NCI-H774 (cell line): ENCODE data around the gene TAOK2.
"Not testable (repeated sequence)": the region's sequence is repeated elsewhere in the genome, so short reads cannot be mapped to it uniquely, and the experiment has no call there.

Experiments
- DNase-seq: peaks from one replicate; lab custom pipeline; 2025; lab: John Stamatoyannopoulos, UW

TAOK2 gene

DNA sequence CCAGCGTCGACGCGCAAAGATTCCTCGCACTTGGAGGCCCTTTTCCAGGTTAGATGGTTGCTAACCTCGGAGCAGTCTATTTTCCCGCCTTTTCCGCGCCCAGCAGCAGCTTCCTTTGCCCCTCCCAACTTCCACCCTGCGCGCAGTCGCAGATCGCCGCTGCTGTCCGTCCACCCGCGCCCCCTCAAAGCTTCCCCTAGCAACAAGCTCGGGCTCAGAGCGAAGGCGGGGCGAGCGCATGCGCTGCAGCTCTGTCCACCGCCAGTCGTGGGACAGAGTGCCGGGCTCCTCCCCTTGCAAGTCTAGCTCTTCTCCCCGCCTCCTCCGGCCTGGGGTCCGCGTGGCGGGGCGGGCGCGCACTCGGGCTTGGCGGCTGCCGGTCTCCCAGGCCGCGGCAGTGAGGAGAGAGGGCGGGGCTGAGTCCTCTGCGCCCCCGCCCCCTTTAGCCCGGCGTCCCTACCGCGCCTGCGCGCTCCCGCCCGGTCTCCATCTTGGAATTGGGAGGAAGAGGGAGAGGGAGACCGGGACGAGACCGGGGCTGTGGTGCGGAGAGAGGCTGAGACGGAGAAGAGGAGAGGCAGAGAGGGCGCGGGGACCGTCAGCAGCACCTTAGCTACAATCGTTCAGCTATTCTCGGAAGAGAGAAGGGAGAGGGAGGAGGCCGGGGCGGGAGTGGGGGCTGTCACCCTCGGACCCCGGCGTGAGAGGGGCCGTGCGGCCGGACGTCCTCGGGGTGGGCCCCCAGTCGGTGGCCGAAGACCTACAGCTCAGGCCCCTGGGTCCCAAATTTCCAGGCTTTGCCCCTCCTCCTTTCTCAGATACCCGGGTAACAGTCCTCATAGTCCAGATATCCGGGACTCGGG is at the start of gene TAOK2:
TSS of gene TAOK2 (plus strand) at position 485 of the 863 bp plus-strand sequence. CDS start 3,905 bp downstream, outside the sequence.
- DNase-seq: peak; percentile 97

DNA sequence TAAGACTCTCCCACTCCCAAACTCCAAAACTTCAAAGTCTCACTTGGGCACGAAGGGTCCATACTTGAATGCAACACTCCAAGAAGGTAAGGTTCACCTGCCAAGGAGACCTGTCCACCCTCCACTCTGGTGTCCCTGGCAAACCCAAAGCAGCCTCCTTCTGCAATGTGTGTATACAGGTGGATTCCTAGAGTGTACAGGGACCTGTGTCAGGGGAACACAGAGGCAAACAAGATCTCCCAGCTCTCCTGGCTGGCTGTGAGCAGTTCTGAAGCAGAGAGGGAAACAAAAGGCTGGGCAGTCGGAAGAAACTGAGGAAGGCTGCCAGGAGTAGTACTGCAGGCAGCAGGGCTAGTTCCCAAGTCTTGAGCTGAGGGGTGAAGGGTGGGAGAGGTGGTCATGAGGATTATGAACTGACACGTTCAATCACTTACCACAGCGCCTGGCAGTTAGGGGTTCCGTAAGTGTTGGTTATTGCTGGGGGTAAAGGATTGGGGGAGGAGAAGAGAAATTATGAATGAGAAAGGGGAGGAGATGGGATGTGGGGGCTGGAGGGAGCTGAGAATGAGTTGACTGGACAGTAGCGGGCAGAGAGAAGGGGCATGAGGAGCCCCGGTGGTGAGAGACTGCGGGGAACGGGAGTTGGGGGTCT is 48.4 kb upstream of the TAOK2 start:
- DNase-seq: no peak

DNA sequence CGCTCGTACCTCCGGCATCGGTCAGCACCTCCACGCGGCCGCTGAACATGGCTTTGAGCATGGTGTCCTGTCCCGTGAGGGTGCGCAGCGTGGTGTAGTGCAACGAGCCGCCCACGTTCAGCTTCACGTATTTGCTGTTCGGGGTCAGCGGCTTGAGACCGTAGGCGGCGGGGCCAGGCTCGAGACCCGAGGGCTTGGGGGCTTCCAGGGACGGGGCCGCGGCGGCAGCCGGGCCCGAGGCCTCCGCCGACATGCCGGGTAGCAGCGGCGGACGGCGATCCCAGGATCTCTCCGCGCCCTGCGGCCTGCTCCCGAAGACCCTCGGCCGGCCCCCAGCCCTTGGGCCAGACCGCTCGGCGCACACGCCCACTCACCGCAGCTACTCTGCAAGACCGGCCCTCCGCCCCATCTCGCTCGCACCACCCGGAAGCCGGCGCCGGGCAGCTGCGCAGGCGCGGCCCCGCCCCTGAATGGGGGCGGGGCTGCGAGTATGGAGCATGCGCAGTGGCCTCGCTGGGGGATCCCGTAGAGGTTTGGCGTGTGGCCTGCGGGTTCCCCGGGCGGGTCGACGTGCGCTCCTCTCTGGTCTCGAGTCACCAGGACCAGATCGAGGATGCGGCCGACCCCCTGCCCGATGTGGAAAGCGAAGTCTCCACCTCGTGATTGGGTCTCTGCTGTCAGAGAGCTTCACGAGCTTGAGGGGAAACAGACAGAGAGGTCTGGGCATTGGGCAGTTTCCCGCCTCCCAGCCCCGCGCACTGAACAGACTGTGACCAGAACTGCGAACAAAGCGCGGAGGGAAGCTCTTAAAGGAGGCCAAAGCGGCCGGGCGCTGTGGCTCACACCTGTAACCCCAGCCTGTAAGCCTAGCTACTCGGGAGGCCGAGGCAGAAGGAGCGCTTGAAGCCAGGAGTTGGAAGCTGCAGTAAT is 47.6 kb upstream of the TAOK2 start, which contains the start of gene KCTD13:
TSS of gene KCTD13 (minus strand) at position 446 of the 930 bp plus-strand sequence. CDS start at position 253, 193 bp downstream.
- peak; percentile 80 for DNase-seq

DNA sequence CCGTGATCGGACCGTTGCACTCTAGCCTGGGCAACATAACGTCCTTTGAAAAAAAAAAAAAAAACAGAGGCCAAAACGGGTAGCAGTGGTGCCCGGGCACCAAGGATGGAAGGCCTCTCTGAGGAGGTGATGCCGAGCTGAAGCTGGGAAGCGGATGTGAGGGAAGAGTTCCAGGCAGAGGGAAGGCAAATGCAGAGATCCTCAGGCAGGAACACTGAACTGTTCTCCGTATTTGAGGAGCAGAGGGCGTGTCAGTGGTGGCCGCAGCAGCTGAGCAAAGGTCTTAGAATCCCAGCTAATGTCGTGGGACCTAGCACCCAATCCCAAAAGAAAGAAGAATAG is 47.0 kb upstream of the TAOK2 start:
- DNase-seq: peak; percentile 34

DNA sequence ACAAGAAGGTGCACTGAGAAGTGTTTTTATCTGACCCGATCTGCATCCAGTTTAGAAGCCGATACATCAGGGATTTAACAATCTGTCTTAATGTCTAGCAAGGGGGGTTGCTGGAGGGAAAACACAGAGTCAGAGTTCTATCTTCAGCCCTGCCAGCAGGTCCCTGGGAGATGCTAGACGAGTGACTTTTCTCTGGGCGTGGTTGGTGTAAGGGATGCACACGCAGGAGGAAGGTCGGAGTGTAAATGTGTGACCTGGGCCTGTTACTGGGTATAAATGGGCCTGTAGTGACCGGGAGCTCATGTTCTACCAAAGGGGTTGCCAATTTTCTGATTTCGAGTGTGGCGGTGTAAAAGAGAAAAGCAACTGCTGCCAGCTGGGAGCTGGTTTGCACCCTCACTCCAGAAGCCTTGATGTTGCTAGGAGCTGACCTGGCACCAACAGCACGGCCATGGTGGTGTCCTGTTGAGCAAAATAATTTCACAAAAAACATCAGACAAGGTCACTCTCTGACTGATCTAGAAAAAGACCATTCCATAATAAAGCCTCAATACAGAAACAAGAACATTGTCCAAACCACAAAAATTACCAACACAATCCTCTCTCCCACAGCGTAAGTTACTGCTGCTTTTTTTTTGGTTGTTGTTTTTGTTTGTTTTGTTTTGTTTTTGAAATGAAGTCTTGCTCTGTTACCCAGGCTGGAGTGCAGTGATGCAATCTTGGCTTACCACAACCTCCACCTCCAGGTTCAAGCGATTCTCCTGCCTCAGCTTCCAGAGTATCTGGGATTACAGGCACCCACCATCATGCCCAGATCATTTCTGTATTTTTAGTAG is 46.4 kb upstream of the TAOK2 start:
- no peak for DNase-seq

DNA sequence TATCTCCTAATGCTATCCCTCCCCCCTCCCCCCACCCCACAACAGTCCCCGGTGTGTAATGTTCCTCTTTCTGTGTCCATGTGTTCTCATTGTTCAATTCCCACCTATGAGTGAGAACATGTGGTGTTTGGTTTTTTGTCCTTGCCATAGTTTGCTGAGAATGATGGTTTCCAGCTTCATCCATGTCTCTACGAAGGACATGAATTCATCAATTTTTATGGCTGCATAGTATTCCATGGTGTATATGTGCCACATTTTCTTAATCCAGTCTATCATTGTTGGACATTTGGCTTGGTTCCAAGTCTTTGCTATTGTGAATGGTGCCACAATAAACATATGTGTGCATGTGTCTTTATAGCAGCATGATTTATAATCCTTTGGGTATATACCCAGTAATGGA is 41.9 kb upstream of the TAOK2 start:
- not testable (repeated sequence) for DNase-seq

DNA sequence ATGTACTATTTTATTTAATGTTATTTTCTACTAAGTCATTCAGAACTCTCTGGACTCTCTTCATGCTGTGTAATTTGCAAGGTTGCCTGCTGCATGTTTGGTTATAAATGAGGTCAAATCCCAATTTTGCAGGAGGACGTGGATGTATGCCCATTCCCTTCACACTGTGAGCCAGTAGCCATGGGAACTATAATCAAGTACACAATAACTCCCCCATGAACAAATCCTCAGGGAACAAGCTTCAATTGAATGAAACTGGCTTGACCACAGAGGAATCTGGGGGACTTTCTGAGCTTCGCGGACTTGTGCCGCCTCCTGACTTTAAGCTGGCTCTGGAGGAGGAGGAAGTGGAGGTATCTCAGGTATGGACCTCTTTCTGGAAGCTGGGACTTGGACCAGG is 33.0 kb upstream of the TAOK2 start:
- no peak for DNase-seq

DNA sequence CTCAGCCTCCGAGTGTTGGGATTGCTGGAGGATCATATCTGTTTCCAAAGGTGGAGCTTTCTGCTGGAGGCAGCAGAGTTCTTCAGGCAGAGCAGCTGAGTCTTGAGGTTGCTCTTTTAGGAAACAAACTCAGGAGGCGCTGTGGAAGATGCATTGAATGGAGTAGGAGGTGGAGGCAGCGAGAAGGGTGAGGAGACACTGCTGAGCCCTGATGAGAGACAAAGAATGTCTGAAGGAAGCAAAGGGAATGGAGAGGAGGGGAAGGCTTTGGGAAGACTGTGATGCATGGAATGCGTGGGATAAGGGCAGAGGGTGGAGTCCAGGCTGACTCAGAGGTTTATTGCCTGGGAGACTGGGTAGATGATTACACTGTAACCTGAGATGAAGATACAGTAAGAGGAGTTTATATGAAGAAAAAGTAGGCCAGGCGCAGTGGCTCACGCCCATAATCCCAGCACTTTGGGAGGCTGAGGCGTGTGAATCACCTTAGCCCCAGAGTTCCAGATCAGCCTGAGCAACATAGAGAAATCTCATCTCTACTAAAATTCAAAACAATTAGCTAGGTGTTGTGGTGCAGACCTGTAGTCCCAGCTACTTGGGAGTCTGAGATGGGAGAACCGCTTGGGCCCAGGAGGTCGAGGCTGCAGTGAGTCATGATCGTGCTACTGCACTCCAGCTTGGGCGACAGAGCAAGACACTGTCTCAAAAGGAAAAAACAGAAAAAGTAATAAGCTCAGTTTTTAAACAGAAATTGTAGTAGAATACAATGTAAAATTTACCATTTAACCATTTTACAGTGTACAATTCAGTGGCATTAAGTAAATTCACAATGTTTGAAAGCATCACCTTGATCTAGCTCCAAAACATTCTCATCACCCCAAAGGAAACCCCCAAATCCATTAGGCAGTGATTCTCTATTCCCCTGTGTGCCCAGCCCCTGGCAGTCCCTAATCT is 29.5 kb upstream of the TAOK2 start:
- DNase-seq: no peak

DNA sequence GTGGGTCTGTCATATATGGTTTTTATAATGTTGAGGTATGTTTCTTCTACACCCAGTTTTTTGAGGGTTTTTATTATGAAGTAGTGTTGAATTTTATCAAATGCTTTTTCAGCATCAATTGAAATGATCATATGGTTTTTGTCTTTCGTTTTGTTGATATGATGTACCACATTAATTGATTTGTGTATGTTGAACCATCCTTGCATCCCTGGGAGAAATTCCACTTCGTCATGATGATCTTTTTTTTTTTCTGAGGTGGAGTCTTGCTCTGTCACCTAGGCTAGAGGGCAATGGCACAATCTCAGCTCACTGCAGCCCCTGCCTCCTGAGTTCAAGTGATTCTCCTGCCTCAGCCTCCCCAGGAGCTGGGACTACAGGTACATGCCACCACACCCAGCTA is 25.8 kb upstream of the TAOK2 start:
- DNase-seq: no peak

DNA sequence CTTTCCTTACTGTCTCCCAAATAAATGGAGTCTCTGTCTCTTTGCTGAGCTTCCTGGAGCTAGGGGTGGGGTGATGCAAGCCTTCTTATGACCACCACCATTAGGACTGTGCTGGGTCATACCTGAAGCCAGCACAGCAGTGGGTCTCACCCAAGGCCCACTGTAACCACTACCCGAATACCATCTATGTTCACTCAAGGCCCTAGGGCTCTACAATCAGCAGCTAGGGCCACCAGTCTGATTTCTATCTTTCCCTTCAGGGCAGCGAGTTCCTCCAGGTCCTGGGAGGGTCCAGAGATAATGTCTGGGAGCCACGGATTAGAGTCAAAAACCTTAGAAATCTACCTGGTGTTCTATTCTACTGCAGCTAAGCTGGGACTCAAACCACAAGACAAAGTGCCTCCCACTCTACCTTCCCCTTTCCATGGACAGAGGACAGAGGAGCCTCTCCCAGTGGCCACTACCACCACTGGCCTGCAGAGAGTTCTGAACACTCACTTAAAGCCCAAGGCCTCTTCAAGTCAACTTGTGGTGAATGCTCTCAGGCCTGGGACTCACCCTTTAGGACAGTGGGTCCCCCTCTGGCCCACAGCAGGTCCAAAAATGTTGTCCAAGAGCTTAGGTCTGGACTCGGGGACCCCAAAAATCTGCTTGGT is 22.7 kb upstream of the TAOK2 start:
- no peak for DNase-seq

DNA sequence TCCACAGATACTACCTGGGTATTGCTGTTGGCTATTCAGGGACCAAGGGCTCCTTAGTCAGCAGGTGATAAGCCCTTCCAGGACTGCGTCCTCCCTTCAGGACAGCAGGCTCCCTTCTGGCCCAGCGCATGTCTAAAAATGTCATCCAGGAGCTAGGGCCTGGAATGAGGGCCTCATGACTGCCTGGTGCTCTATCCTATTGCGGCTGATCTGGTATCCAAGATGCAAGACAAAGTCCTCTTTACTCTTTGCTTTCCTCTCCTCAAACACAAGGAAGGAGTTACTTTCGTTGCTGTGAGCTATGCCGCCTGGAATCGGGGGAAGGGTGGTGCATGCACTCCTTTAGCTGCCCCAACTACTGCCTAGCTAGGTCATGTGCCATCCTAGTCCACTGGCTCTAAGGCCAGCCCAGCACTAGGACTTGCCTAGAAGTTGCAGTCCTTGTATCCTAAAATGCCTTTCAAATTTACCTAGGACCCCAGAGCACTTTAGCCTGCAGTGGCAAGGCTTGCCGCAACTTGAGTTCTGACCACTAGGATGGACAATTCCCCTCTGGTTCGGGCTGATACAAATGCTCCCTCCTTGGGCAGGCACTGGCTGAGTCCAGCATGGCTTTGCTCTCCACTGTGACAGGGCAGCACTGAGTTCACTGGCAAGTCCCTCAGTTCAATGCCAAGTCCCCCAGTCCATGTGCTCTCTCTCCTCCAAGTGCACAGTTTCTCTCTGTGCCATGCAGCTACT is 21.9 kb upstream of the TAOK2 start:
- no peak for DNase-seq

DNA sequence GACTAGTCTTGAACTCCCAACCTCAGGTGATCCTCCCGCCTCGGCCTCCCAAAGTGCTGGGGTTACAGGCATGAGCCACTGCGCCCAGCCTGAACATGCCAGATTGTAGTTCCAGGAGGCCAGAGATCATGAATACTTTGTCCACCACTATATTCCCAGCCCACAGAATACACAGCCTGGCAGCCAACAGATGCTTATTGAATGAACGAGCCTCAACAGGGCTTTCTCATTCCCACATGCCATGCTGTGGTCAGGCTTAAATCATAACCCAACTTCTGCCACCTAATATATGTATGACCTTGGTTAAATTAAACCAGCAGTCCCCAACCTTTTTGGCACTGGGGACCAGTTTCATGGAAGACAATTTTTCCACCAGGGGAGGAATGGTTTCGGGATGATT is 14.9 kb upstream of the TAOK2 start:
- no peak for DNase-seq

DNA sequence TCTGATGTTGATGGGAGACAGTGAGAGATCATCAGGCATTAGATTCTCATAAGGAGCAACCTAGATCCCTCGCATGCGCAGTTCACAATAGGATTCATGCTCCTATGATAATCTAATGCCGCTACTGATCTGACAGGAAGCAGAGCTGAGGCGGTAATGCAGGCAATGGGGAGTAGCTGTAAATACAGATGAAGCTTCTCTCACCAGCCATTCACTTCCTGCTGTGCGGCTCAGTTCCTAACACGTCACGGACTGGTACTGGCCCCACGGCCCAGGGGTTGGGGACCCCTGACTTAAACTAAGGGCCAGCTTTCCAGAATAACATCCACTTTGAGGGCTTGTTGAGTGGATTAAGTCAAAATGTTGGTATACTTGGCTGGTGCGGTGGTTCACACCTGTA is 14.4 kb upstream of the TAOK2 start:
- no peak for DNase-seq

DNA sequence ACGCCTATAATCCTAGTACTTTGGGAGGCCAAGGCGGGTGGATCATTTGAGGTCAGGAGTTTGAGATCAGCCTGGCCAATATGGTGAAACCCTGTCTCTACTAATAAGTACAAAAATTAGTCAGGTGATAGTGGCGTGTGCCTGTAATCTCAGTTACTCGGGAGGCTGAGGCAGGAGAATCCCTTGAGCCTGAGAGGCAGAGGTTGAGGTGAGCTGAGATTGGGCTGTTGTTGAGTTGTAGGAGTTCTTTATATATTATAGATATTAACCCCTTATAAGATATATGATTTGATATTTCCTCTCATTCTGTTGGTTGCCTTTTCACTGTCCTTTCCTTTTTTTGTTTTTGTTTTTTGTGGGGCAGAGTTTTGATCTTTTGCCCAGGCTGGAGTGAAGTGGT is 13.8 kb upstream of the TAOK2 start:
- not testable (repeated sequence) for DNase-seq

DNA sequence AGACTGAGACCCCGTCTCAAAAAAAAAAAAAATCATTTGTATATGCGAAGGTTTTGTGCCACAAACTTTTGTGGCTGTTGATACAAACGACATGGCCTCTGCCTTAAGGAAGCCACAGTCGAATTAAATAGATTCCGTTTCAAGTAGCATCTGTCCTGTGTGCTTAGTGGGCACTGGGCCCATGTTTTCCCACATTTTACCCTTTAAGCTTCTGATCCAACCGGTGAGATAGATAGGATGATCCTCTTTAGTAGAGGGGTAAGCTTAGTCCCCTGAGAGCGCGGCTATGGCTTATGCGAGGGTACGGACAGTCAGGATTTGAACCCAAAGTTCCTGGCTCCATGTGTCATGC is 12.6 kb upstream of the TAOK2 start:
- DNase-seq: no peak

DNA sequence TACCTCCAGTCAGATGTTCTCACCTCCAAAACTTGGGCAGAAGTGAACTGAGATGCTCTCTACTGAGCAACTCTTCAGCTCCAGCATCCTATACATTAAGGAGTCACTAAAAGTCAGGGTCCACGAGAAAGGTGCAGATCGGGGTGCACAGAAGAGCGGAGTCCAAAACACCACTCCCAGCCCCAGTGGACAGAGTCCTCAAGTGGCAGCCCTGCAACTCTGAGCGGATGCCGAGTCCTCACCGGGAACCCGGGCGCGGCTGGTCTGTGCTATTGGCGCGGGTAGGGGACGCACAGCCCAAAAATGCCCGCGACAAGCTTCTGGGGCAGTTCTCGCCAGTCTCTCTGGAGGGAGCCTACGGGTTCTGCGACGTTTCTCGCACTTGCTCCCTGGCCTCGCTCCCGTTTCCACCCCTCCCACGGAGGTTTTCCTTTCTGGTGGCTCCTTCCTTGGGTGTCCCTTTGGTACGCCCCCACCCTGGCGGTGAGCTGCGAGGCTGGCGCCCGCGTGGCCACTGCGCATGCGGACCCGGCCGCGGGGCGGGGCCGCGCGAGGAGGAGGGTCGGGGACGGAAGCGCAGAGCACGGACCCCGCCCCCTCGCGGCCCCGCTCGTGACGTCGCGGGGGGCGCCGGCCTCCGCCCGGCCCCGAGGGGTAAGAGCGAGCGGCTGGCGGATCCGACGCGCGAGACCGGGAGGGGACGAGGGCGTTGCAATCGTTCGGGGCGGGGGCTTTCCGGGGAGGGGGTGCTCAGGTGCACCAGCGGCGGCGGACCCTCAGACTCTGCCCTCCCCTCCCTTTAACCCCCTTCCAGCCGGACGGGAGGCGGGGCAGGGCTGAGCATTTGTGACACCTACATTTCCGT is 12.0 kb upstream of the TAOK2 start, which contains the start of gene TMEM219:
TSS of gene TMEM219 (plus strand) at position 601 of the 865 bp plus-strand sequence. CDS start 1,065 bp downstream, outside the sequence.
- DNase-seq: peak; percentile 87

DNA sequence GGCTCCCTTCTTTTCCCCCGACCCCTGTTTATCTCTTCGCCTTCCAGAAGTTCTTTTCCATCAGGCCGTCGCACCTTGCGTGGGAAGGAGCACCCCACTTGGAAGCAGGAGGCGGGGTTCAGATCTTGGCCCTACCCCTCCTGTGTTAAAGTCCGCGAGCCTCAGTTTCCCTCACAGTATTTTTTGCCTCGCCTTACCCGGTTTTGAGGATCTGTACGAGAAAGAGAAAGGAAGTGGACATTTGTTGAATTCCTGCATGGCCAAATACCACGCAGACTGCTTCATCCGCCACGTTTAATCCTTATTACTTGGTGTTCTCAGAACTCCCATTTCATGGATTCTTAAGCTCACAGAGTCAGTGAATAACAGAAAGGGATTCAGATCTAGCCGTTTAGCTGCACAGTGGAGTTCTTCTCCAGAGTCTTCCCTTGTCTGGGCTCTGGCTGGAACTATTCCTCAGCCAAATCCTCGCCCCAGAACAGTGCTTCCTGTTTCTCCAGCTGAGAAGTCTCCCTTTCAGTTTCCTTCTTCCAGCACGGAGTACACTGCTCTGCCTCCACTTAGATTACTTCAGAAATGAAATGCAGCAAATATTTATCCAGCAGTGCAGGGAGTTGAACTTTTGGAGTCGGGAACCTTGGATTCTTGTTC is 11.2 kb upstream of the TAOK2 start:
- no peak for DNase-seq
